ENCODE measurements around the gene BMPR1B.

DNA sequence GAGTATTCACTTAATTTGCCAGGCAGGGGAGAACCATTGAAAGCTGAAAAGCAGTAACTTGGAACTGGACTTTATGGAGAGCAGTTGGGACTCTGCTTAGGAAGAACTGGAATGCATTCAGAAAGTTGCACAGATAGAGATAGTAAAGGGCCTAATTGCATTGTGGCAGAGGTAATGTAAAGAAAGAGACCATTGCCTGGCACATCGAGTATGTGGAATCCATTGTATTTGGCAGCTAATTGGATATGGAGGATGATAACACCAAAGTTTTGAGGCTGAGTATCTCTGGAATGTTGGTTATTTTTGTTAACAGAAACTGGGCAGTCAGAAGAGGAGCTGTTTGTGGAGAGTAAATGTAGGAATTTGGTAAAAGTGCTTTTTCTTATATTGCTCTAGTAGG is 169.9 kb downstream of the BMPR1B start:
- TF ChIP-seq, protein P1, sequence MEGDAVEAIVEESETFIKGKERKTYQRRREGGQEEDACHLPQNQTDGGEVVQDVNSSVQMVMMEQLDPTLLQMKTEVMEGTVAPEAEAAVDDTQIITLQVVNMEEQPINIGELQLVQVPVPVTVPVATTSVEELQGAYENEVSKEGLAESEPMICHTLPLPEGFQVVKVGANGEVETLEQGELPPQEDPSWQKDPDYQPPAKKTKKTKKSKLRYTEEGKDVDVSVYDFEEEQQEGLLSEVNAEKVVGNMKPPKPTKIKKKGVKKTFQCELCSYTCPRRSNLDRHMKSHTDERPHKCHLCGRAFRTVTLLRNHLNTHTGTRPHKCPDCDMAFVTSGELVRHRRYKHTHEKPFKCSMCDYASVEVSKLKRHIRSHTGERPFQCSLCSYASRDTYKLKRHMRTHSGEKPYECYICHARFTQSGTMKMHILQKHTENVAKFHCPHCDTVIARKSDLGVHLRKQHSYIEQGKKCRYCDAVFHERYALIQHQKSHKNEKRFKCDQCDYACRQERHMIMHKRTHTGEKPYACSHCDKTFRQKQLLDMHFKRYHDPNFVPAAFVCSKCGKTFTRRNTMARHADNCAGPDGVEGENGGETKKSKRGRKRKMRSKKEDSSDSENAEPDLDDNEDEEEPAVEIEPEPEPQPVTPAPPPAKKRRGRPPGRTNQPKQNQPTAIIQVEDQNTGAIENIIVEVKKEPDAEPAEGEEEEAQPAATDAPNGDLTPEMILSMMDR (IDR thresholded peaks at IDR 0.05) = no peak
- TF ChIP-seq POLR2A (IDR thresholded peaks at IDR 0.05) (no peak), EP300 (IDR thresholded peaks at IDR 0.05) (no peak)

Data from ovary (tissue), 3 donors.